ENCODE data around the gene KHNYN.

KHNYN gene

GRCh38 chr14:24425704-24426103 lies 4.0 kb upstream of the KHNYN start:
- DNase-seq: no peak

- no peak for DNase-seq
These were observed 3.4 kb upstream of the KHNYN start for GRCh38 chr14:24426150-24426911.

- DNase-seq: peak; percentile 66
These were observed 2.7 kb upstream of the KHNYN start for GRCh38 chr14:24426912-24427536.

GRCh38 chr14:24427537-24428508 lies 1.9 kb upstream of the KHNYN start:
- no peak for DNase-seq

GRCh38 chr14:24428628-24429394 lies 943 bp upstream of the KHNYN start:
- DNase-seq: no peak

DNA sequence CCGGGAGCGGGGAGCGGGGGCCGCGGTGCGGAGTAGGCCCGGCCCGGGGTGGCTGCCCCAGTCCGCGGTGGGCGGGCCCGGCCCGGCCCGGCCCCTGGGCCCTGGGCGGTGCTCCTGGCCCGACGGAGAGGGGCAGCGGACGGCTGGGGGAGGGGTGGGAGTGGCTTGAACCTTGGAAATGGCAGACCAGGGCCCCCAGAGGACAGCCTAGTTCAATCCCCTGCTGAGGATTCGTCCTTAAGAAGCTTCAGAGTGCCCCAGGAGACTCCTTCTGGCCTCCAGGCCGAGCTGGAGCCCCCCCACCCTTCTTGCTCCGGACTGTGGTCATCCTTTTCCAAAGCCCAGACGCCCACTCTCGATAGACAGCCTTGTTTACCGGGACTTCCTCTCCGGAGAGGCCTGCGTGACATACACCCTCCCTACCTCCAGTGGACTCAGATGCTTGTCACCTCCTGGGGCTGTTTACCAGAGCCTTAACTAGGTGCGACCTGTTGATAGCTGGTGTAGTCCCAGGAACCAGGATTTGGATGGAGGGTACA lies 458 bp downstream of the KHNYN start:
- DNase-seq: peak; percentile 57

GRCh38 chr14:24430682-24431568 lies 1.2 kb downstream of the KHNYN start:
- peak; percentile 69 for DNase-seq

GRCh38 chr14:24431569-24432258 lies 2.0 kb downstream of the KHNYN start:
- DNase-seq: peak; percentile 95

DNA sequence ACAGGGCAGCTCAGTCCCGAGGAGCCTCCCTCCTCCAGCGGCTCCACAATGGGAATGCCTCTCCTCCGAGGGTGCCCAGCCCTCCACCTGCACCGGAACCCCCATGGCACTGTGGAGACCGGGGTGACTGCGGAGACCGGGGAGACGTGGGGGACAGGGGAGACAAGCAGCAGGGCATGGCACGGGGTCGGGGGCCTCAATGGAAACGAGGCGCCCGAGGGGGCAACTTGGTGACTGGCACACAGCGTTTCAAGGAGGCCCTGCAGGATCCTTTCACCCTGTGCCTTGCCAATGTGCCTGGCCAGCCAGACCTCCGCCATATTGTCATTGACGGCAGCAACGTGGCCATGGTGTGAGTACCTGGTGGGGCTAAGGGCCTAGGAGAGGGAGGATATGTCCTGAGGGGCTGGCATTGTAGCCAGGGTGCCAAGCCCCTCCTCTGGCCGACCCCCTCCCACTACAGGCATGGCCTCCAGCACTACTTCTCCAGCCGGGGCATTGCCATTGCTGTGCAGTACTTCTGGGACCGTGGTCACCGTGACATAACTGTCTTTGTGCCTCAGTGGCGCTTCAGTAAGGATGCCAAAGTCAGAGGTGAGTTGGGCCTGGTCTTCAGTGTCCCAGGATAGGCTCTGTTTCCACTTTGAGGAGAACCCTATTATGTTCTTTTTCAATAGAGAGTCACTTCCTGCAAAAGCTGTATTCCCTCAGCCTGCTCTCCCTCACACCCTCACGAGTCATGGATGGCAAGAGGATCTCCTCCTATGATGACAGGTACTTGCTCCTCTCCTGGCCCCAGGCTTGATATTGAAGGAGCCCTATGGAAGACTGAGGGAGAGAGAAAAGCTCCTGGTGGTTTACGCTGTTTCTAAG lies 2.7 kb downstream of the KHNYN start:
- DNase-seq: no peak

DNA sequence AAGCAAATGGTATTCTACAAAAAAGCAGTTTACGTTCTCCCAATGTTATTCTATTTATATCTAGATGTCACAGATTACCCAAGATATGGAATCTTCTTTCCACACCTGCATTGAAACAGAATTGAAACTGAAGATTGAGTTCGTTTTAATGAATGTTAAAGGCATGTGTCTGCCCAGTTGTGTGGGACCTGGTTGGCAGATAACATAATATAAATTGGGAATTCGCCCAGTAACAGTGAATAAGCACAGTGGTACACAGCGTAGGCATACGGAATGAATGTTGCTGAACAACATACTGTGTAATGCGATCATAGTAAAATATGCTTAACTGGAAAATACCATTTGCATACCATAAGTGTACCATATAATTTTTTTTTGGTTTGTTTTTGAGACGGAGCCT lies 4.3 kb downstream of the KHNYN start:
- DNase-seq: no peak

DNA sequence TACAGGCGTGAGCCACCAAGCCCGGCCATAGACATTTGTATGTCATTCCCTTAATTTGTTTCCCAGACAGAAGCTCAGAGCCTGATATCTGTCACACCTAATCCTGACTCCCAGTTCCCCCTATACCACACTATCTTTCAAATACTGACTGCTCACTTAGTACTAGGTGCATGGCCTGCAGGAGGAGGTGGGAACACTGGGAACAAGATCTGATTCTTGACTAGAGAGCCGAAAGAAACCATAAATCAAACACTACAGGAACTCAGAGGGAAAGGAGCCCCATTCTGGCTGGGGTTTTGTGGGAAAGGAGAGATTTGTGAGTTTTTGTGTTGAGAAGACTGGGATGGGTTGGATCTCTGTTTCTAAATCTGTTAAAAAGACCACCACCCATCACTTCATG lies 4.9 kb downstream of the KHNYN start:
- DNase-seq: no peak

- DNase-seq: no peak
These were observed 5.5 kb downstream of the KHNYN start for GRCh38 chr14:24435192-24435810.

DNA sequence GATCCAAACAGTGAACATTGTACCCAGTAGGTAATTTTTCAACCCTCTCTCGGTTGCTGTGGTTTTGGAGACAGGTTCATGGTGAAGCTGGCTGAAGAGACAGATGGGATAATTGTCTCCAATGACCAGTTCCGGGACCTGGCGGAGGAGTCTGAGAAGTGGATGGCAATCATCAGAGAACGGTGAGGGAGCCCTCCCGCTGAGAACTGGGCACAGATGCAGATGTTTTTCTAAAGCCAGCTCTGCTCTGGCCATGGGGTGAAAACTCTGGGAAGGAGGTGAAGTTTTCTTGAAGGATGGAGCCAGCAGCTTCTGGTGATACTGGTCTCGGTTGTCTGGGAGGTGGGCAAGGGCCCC lies 6.2 kb downstream of the KHNYN start:
- no peak for DNase-seq

DNA sequence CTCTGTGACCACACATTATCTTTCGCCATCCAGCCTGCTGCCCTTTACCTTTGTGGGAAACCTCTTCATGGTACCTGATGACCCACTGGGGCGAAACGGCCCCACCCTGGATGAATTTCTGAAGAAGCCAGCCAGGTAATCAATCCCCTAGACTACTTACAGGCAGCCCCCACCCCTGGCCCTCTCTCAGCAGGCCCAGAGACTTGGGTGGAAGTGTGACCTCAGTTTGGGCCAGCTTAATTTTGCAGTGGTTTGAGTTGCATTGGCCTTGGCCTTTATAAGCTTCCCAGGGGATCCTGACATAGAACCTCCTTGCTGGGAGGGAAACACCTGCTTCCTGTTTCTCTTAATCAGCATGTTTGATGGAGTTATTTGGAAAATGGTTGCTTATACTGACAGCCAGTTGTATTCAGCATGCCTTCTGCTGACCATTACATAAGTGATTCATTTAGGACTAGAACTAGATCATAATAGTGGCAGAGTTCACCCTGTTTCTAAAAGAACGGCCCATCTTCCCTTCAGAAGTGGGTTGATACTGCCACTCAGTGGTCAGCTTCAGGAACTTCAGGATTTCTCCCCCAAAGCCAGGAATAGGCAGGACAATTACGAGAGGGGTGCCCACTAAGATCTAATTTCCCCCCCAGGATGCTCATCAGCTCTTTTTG lies 6.7 kb downstream of the KHNYN start:
- peak; percentile 54 for DNase-seq

GRCh38 chr14:24437020-24437735 lies 7.4 kb downstream of the KHNYN start:
- DNase-seq: peak; percentile 42

- DNase-seq: no peak
These were observed 7.9 kb downstream of the KHNYN start for GRCh38 chr14:24437736-24438067.

DNA sequence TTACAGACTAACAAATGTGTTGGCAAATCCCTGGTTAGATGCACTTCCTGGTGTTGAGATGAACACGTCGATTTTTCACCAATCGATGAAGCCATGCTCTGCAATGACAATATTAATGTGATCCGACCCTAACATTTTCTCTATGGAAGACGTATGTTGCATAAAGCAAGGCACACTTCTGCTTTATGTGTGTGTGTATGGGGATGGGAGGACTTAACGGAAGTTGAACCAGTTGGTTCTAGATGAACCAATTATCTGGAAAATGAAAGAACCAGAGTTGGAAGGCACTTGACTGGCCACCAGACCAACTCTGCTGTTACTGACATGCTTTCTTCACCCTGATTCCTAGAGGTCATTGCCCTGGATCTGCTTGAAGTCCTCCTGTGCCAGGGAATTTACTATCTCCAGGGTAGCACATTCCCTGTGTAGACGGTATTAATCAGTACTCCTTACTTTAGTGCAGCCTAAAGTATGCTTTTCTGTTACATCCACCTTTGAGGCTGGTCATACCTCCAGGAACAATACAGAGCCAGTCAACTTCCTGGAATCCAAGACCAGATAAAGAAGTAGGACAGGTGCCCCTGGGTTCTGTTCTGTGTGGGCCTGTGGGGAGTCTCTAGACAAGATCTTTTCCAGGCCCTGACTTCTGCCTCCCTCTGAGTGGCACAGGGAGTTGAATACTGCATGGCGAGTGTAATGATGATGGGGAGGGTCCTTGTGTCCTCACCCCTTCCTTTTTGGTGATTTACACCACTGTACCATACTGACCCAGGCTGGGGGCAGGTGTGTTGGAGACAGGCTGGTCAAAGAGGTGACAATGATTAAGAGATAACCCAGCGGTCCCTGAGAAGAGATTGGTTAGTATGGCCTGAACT lies 8.7 kb downstream of the KHNYN start:
- DNase-seq: no peak

Data from CD4-positive, alpha-beta T cell treated with Interleukin-6 for 4 hours (primary cell).